Fibroblast of peridontal ligament (primary cell): ENCODE data around the gene KBTBD2.
"Not testable (repeated sequence)": the region's sequence is repeated elsewhere in the genome, so short reads cannot be mapped to it uniquely, and the experiment has no call there.

Source experiments
- DNase-seq: peaks from one replicate; pipeline ENCODE4 v3.0.0-alpha.2; 2010; ENCODE audit errors: extremely low read depth

Gene KBTBD2

DNA sequence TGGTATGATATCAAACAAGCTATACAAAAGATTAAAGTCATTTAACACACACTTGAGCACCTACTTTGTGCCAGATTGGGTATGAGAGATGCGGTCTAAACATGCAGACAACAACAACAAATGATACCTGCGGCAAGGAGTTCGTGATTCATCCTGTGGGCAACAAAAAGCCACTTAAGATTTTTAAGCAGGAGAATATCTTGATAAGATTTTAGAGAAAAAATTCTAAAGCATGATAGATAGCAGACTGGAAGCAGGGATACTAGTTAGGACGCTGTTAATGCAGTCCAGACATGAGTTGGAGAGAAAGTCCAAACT lies 1.6 kb upstream of the KBTBD2 start:
- no peak for DNase-seq

DNA sequence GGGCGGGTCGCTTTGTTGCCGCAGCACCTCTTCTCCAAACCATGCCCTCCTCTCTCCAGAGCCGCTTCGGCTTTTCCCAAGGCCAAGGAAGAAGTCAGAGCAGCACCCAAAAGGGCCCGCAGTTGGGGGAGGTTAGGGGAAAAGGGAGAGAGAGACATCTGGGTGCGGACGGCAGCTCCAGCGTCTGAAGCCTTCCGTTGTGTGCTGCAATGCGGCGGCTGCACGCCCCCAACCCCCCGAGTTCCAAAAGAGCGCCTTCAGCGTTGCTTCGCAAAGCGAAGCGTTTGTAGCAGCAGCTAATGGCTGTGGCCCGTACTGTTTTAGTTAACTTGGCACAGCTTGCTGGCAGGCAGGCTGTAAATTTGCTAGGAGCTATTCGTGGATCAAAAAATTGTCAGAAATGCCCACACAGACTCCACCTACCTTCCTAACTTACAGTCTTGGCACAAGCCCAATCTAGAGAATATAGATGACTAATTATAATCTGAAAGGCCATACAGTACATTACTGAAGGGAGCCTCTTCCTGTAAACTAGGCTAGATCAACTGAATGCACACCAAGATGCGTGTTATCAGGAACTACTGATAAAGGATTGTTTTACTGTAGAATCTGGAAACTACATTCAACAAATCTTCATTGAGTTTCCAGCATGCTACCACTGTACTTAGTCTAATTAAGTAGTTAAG lies 1.1 kb upstream of the KBTBD2 start:
- peak; percentile 66 for DNase-seq

DNA sequence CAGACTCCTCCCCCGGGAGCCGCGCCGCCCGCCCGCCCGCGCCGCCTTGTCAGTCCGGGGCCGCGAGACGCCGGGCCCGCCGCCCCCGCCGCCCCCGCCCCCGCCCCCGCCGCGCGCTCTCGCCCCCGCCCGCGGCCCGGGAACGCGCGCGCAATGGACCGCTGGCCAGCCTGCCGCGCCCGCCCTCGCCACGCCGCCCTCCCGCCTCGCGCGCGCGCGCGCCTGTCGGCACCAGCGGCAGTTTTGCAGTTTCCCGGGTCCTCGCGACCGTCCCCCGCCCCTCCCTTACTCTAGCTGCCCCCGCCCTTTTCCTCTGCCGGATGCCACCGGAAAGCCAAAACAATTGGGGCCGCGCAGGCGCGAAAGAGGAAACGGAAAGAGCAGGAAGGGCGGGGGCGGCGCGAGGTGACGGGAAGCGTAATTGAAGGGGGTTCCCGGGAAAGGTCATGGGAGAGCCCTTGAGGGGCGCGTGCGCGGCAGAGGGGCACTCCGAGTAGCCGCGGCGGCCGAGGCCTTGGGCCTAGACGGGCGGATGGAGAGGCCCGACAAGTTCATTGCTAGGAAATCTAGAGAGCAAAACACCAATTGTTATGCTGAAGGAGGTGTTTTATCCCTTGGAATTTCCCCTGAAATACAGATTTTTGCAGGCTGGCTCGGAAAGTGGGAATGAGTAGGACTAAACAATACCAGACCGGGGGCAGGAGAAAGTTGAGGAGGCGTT lies 400 bp upstream of the KBTBD2 start:
- peak; percentile 91 for DNase-seq

DNA sequence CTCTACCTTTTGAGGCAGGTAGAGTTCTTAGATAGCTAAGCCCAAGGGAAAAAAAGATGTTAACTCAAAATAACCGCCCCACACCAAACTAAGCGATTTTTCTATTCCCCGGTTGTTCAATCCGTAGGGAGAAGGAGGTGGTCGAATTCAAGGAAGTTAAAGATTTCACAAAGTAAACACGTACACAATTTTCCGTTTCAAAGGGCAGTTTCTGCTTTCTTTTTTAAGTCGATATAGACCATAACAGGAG lies 842 bp downstream of the KBTBD2 start:
- peak; percentile 43 for DNase-seq

DNA sequence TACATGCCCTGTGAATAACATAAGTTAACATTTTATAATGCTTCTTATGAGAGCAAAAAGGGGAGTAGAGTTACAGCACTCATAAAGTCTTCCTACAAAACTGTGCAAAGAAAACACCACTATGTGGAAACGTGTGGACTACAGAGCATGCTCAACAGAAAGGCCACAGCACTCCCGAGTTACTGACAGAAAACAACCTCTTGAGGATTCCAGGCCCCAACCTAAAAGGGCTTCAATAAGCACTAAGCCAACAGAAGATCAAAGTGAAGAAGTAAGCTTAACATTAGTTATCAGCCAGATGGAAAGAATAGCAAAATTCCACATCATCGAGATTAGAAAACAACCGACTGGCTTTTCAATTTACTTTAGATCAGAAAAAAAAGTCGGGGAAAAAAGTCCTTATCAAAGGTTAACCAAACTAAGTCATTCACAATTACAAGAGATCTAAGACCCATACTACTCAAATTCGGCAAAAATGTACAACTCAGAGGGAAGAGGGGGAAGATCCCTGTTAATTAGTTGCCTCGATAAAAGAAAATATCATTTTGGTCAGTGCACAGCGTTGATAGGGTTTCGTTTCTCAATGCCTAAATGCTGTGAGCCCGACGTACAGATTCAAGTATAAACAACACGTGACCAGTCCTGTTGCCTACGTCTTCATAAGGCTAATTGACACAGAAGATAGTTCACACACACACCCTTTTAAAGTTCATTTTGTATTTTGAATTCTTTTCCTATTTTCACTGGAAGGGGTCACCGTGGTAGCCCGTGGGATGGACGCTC lies 1.4 kb downstream of the KBTBD2 start:
- peak; percentile 77 for DNase-seq

DNA sequence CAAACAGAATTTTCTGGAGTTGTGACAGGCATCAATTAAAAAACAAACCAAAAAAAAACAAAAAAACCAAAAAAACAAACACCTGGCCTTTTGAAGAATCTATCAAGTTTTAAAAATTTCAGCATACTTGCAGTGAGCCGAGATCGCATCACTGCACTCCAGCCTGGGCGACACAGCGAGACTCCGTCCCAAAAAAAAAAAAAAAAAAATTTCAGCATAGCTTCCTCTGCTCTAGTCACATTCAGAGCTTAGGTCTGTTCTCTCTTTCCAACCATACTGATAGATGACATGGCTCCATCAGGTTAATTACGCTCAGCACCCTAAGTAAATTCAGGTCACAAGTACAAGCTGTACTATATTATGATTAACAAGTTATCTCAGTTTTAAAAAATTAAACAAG lies 3.1 kb downstream of the KBTBD2 start:
- DNase-seq, result no peak

DNA sequence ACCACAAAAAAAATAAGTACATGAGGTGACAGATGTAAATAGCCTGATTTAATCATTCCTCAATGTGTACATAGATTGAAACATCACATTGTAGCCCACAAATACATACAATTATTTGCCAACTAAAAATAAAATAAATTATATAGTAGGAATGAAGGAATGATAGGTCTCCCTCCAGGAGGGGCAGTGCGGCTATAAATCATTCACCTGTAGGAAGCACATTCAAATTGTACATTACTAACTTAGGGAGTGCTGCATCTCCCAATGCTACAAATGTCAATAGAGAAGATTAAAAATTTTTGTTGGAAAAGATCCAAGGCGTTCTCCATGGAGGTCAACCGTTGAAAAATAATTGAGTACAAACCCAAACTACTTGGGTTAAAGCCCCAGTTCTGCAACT lies 4.2 kb downstream of the KBTBD2 start:
- no peak for DNase-seq

DNA sequence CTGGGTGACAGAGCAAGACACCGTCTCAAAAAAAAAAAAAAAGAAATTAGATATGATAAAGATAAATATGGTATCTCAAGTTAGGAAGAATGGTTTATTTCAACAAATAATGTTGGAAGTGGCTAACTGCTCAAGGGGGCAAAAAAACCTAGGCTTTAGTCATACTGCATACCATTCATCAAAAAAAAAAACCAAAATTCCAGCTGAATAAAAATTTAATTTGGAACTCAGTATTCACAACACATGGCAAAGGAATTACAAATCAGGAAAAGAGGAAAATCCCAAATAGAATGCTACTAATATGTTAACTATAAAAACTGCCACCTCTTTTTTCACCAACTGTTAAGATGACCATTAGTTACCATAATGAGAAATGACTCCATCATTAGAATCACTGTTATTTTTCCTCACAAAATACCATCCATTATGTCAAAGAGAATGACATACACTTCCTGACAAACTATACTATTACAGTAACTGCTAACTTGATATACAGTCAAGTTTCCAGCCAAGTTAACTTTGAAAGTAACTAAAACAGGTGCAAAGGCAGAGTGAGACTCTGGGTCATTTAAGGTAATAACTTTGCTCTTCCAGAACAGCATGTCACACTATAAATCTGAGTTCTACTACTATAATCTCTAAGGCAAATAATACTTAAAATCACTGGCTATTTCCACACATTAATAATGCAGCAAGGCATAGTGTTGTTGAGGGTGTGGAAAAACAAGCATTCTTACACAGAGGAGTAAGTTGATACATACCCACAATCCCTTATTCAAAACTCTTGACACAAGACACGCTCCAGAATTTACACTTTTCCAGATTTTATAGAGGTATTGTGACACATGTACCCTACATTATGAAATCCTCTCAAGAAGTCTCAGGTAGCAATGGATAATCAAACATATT lies 10.2 kb downstream of the KBTBD2 start:
- DNase-seq, result peak; percentile 61

DNA sequence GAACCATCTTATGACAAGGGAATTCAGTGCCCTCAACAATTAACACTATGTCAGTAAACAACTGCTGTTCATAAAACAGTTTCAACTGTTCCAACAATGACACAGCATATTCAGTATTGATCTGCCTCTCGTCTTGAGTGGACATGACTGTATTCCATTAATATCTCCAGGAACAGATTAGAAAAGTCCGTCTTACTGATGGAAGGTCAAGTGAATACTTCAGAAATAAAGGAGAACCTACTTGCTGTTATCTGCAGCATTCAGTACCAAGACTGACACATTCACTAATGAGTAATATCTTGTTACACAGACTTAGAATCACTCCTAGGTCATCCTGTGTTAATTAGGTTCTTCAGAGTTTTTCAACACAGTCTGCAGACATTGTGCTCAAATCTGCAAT lies 12.1 kb downstream of the KBTBD2 start:
- peak; percentile 50 for DNase-seq

DNA sequence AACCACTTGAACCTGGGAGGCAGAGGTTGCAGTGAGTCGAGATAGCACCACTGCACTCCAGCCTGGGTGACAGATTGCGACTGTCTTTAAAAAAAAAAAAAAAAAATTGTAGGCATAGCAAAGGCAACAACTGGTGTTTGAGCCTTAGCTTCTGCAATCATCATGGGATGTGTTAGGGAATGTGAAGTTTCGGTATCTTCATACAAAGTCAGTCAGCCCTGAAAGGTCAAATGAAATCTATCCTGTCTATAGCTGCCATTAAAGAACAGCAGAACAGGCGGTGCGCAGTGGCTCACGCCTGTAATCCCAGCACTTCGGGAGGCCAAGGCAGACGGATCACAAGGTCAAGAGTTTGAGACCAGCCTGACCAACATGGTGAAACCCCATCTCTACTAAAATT lies 13.5 kb downstream of the KBTBD2 start:
- not testable (repeated sequence) for DNase-seq

DNA sequence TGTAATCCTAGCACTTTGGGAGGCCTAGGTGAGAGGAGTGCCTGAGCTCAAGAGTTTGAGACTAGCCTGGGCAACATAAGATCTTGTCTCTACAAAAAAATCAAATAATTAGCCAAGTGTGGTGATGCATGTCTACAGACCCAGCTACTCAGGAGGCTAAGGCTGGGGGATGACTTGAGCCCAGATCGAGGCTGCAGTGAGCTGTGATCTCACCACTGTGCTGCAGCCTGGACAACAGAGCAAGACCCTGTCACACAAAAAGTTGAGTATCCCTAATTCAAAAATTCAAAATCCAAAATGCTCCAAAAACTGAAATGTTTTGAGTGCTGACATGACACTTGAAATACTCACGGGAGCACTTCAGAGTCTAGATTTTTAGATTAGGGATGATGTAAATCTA lies 19.1 kb downstream of the KBTBD2 start:
- no peak for DNase-seq

DNA sequence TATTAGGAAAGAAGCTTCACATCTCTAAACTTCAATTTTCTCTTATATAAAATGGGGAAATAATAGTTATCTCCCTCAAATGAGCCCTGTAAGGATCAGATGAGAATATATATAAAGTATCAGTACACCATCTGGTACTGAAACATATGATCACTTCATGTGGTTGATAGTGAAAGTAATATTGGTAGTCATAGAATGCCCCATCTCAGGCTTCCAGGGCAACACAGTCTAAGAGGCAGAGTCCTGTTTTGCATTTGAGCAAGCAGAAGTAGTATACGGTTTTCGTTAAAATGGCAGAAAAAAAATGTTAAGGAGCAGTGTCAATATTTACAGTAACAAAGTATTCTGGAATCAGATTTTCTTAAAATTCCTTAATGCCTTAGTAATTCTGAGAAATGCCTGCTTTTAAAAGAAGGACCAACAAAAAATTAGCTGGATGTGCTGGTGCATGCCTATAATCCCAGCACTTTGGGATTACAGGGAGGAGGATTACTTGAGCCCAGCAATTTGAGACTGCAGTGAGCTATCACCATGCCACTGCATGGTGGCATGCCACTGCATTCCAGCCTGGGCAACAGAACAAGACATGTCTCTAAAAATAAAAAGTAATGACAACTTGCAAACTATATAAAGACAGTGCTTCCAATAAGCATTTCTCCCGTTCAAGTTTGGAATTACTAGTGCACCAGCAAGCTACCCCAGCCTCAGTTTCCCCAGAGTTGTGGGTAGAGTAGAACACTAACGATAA lies 19.8 kb downstream of the KBTBD2 start:
- peak; percentile 45 for DNase-seq

DNA sequence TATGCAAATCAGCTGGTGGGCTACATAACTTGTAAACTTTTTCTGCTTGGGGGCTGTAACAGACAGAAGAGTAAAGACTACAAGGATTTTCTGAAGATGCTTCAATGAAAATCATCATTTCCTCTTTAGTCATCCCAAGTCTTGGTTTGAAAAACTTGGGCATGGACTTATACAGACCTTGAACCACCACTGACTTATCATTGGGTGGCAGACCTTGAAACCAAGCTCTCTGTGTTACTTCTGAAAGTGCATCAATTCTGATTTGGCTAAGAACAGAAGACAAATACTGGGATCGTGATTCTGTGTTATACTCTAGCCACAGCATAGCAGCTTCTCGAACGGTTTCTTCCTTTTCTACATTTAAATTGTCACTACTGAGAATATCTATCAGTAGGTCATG lies 21.3 kb downstream of the KBTBD2 start:
- no peak for DNase-seq

DNA sequence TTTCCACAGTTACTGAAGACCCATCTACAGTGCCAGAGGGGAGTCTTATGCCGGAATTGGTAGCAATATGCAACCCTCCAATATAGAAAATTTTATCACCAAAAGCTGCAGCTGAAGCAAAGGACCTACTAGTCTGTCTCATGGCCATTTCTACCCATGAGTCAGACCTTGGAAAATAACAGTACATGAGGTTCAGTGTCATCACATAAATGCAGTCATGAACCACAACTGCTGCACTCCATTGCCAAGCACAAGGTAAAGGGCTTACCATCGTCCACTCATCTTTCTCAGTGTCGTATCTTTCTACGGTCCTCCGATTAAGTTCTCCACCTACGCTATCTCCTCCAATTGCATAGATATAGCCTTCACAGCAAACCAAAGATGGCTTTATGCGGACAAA lies 21.8 kb downstream of the KBTBD2 start:
- DNase-seq, result no peak

DNA sequence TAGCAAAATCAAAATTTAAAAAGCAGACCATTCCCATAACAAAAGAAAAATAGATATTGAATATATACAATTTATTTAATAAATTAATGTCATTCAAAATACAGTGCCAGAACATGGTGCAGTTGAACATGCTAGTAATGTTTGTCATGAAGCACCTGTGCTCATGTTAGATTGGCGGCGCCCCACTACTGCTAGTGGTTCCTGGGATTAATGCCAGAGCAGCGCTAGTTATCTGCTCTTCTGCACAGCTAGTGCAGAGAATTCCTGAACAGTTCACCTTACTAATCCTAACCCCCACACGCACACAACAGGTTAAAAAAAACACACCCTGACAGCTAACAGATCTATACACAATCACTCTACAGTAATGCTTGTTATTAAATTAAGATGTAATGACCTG lies 23.4 kb downstream of the KBTBD2 start:
- DNase-seq, result no peak

DNA sequence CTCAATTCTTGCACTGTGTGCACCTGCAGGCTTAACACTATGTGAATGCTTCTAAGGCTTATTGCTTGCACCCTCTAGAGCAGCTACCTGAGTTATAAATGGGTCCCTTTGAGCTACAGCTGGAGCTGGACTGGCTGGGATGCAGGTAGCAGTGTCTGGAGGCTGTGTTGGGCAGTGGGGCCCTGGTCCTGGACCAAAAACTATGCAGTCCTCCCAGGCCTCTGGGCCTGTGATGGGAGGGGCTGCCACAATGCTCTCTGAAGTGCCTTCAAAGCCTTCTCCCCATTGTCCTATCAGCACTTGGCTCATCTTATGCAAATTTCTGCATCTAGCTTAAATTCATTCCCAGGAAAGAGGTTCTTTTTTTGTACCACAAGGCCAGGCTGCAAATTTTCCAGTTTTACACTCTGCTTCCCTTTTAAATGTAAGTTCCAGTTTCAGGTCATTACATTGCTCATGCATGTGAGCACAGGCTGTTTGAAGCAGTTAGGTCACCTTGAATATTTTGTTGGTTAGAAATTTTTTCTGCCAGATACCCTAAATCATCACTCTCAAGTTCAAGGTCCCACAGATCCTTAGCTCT lies 26.0 kb downstream of the KBTBD2 start:
- no peak for DNase-seq

DNA sequence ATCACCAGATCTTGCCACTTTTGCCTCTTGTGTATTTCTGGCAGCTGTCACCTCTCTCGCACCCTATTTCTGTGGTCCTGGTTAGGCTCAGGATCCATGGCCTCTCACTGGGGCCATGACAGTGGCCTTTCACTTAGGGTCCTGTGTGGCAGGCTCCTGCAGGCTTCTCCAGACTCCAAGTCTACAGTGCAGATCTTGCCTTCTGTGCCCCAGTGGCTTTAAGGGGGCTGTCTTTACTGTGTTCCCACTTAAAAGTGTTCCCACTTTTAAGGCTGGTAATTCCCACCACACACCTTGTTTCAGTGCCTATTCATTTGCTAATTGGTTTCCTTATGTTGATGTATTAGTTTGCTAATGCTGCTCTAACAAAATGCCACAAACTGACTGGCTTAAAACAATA lies 27.7 kb downstream of the KBTBD2 start:
- DNase-seq, result not testable (repeated sequence)

DNA sequence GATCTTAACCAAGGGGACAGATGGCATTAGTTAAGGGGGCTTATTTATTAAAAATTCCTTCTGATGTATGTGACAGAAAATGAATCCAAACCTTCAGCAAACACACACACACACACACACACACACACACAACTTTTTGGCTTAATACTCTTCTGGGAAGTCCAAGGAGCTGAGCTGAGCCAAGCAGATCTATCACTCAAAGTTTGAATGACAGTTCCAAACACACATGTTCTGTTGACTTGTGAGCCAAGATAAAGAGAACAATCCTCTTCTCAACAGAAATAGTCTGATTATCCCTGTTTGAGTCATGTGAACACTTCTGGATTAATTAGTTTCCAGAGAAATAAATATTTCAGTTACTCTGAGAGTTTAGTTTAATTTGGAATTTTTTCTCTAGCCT lies 31.5 kb downstream of the KBTBD2 start:
- no peak for DNase-seq

DNA sequence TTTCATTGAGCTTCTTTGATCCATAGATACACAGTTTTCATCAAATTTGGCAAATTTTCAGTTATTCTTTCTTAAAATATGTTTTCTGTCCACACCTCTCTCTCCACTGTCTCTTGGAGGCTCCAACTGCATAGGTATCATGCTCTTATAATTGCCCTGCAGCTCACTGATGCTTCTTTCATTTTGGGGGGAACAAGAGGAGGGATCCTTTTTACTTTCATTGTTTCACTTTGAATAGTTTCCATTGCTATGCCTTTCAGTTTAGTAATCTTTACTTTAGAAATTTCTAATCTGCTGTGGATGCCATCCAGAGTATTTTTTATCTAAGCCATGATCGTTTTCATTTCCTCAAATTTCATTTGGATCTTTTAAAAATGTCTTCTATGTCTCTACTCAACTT lies 32.9 kb downstream of the KBTBD2 start:
- no peak for DNase-seq

DNA sequence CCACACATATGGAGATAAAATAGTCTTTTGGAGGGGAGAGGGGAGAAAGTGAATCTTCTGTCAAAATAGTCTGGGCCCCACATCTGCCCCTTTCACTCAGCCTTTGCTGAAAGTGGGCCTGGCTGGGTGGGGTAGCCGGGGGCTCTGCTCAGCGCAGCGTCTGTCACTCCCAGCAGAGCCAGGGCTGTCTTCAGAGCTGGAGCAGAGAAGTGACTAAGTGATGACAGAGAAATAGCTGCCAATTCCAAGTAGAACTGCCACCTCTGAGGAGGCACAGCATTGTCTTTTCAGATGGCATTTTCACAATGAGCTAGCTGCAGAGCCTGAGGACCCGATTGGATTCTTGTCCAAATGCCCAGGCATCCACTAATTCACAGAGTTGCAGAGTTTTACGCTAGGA lies 34.5 kb downstream of the KBTBD2 start:
- DNase-seq, result not testable (repeated sequence)
